ENCODE results near the gene C16orf74. TPM values are rescaled to one million over a fixed set of nuclear protein-coding genes. Genes with fewer than 3 reads are reported as not detected.
A peak's percentile ranks its signal among the peaks of the same experiment; 100 is the strongest.

Gene C16orf74
- total RNA-seq, 1 donor from 2014 or later = 20.2 TPM

GRCh38 chr16:85751698-85752501 lies 1.0 kb upstream of the C16orf74 start:
- peak; percentile 16 for DNase-seq (ENCODE audit: extremely low read depth, low read depth, low spot score)

- no peak for DNase-seq (ENCODE audit: extremely low read depth, low read depth, low spot score)
Observed at GRCh38 chr16:85750146-85750826, 610 bp downstream of the C16orf74 start.

- DNase-seq (ENCODE audit: extremely low read depth, low read depth, low spot score) = no peak
Observed at GRCh38 chr16:85749771-85750145, 1.1 kb downstream of the C16orf74 start.

- DNase-seq (ENCODE audit: extremely low read depth, low read depth, low spot score) = no peak
Observed at GRCh38 chr16:85746460-85747215, 4.3 kb downstream of the C16orf74 start.

- no peak for DNase-seq (ENCODE audit: extremely low read depth, low read depth, low spot score)
Observed at GRCh38 chr16:85738923-85739715, 11.8 kb downstream of the C16orf74 start.

GRCh38 chr16:85736921-85737320 lies 14.0 kb downstream of the C16orf74 start:
- DNase-seq (ENCODE audit: extremely low read depth, low read depth, low spot score) = no peak

- no peak for DNase-seq (ENCODE audit: extremely low read depth, low read depth, low spot score)
Observed at GRCh38 chr16:85735946-85736345, 14.9 kb downstream of the C16orf74 start.

- DNase-seq (ENCODE audit: extremely low read depth, low read depth, low spot score) = no peak
Observed at GRCh38 chr16:85735225-85735635, 15.7 kb downstream of the C16orf74 start.

- DNase-seq (ENCODE audit: extremely low read depth, low read depth, low spot score) = no peak
Observed at GRCh38 chr16:85734311-85735017, 16.4 kb downstream of the C16orf74 start.

GRCh38 chr16:85733839-85734170 lies 17.1 kb downstream of the C16orf74 start:
- no peak for DNase-seq (ENCODE audit: extremely low read depth, low read depth, low spot score)

- DNase-seq (ENCODE audit: extremely low read depth, low read depth, low spot score) = no peak
Observed at GRCh38 chr16:85733155-85733838, 17.6 kb downstream of the C16orf74 start.

- DNase-seq (ENCODE audit: extremely low read depth, low read depth, low spot score) = no peak
Observed at GRCh38 chr16:85731179-85731578, 19.7 kb downstream of the C16orf74 start.

- no peak for DNase-seq (ENCODE audit: extremely low read depth, low read depth, low spot score)
Observed at GRCh38 chr16:85730186-85730465, 20.8 kb downstream of the C16orf74 start.

- DNase-seq (ENCODE audit: extremely low read depth, low read depth, low spot score) = no peak
Observed at GRCh38 chr16:85729452-85730185, 21.3 kb downstream of the C16orf74 start.

GRCh38 chr16:85728879-85729278 lies 22.0 kb downstream of the C16orf74 start:
- no peak for DNase-seq (ENCODE audit: extremely low read depth, low read depth, low spot score)

- DNase-seq (ENCODE audit: extremely low read depth, low read depth, low spot score) = no peak
Observed at GRCh38 chr16:85724936-85725335, 26.0 kb downstream of the C16orf74 start.

- DNase-seq (ENCODE audit: extremely low read depth, low read depth, low spot score) = no peak
Observed at GRCh38 chr16:85724126-85724879, 26.6 kb downstream of the C16orf74 start.

- no peak for DNase-seq (ENCODE audit: extremely low read depth, low read depth, low spot score)
Observed at GRCh38 chr16:85722128-85722893, 28.6 kb downstream of the C16orf74 start.

All from glomerular endothelial cell (primary cell).